Activated T-cell treated with anti-CD3 and anti-CD28 coated beads, Interleukin-2, amount 50 U/mL, for 48 hours (primary cell): ENCODE data around the gene ABCC2.
"Not testable (repeated sequence)": the region's sequence is repeated elsewhere in the genome, so short reads cannot be mapped to it uniquely, and the experiment has no call there.

Source experiments
- DNase-seq, 2 experiments: peaks; one replicate each; pipeline ENCODE4 v3.0.0-alpha.2; 2020

The ABCC2 gene

DNA sequence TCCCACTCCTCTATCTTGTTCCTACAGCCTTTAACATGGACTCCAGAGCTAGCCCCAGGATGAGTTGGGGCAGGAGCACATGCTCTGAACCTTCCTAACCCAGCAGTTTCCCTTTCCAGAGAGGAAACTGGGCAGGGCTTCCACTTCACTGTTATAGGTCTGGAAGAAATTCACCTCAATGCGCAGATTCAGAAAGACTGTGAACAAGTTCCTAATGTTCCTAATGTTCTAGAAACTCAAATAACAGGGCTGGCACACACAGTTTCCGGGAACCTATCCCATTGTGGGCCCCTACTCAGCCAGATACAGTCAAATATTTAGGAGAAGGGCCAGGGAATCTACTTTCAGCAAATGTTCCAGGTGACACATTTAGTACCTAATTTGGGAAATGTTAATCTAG is 29.7 kb downstream of the ABCC2 start:
- no peak for DNase-seq

DNA sequence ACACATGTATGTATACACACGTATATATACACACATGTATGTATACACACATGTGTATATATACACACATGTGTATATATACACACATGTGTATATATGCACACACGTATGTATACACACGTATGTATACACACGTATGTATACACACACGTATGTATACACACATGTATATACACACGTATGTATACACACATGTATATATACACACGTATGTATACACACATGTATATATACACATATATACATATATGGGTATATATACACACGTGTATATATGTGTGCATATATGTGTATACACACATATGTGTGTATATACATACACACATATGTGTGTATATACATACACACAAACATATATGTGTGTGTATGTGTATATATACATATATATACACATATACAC is 31.7 kb downstream of the ABCC2 start:
- no peak for DNase-seq

DNA sequence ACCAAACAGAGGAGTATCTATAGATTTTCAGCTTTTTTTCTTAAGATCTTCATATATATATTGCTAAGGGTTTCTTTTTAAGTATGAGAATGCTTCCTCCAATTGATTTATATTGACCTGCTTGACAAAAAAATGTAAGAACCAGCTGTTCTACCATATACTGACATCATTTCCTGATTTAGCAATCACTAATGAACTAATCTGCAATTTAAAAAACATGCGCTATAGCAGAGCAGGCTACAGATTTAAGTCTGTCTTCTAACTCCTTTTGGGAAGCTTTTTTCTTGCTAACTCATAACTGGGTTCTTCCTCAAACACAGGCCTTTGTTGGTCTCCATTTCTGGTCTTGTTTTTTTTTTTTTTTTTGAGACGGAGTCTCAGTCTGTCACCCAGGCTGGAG is 33.2 kb downstream of the ABCC2 start:
- DNase-seq, result no peak

DNA sequence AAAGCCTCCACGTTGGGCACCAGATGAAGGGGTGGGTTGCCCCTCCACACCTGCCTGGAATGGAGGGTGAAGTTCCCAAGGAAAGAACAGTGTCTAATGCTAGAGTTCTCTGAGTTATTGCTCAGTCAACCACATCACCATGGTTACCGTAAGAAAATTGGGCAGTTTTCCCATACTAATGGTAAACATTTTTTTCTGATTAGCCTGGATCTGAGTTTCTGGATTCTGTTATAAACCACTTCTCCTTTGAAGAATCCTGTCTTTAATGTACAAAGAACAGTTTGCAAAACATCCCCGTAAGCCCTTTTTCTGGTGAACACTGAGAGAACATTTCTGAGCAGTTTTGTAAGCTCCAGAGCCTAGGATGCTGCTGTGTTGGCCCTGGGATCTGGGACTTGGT is 45.5 kb downstream of the ABCC2 start:
- DNase-seq, result no peak

DNA sequence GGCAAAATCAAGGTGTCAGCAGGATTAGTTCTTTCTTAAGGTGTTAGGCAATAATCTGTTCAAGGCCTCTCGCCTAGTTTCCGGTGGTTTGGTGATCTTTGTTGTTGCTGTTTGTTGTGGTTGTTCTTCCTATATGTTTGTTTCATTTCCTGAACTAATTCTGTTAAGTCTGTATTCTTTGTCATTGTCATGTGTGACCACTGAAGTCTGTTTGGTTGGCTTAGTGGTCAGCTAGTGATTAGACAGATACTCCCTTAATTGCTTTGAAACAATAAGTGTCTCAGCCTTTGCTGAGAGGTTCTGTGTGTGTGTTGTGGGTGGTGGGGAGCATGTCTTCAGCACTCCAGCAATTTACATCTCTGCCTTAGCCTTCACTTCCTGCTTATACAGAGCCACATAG is 46.0 kb downstream of the ABCC2 start:
- no peak for DNase-seq

DNA sequence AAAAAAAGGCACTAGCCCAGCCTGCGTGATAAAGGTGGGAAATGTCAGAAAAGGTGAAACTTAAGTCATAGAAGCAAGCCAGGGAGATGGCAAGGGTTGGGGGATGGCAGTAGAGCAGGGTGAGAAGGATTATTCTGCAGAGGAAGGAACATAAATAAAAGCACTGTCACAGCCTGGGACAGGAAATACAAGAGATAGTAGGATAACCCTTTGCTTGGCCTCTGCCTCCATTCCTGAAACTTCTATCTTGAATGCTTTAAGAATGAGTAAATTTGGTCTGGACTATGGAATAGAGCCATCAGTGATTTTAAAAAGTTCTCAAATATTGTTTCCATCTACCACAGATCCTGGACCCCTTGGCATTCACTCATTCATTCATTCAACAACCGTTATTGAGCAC is 50.0 kb downstream of the ABCC2 start:
- no peak for DNase-seq

DNA sequence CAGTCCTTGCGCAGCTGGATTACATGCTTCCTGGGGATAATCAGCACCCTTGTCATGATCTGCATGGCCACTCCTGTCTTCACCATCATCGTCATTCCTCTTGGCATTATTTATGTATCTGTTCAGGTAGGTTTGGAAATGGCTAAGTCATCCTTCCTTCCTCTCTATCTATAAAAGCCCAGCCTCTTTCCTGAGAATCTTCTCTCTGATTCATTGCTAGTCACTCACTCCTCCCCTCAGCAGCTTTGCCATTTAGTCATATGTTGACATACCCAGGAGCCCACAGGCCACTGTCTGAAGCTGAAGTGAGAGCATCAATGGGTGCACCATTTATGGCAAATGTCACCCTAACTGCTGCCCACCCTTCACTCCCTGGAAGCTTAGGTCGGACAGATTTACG is 52.0 kb downstream of the ABCC2 start:
- peak in 1 of 2 experiments; percentile 24 for DNase-seq

DNA sequence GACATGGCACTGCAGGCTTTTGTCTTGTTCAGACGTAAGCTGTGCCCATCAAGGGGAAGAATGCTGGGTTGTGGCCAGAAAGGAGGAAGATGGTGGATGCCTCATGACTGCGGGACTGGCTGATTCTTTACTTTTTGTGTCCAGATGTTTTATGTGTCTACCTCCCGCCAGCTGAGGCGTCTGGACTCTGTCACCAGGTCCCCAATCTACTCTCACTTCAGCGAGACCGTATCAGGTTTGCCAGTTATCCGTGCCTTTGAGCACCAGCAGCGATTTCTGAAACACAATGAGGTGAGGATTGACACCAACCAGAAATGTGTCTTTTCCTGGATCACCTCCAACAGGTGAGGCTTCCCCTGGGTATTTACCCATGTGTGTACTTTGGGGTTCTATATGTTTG is 53.5 kb downstream of the ABCC2 start:
- no peak for DNase-seq

DNA sequence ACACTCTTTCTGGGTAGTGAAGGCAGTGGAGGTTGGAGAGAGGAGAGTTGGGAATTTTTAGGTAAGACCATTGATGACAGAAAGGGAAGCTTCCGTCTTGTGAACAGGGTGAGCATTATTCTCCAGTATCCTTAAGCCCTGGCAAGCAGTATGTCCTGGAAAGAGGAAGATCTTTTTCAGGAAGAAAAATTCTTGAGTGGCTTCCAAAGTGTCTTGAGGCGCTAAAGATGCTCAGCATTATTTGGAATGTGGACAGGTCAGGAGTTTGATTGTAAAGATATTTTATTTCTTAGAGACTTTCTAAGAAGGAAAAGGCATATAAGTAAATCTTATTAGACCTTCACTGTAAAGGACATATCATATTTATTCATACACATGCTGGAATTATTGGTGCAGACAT is 54.3 kb downstream of the ABCC2 start:
- DNase-seq, result no peak

DNA sequence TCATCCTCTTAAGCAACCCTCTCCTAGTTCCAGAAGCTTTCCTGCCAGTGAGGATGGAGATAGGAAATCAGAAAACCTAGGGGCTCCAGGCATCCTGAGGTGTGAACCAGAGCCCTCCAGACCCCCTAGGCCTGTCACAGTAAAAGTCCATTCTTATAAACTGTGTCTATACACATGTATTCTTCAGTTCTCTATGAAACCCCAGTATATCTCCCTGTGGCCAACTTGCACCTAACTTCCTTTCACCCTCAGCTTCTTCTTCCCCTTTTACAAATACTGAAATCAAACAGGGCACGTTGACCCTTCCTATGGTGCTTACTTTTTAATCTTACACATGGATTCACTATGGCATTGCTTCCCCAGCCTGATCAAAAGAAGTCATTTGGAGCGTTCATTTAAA is 58.4 kb downstream of the ABCC2 start:
- DNase-seq, result not testable (repeated sequence)

DNA sequence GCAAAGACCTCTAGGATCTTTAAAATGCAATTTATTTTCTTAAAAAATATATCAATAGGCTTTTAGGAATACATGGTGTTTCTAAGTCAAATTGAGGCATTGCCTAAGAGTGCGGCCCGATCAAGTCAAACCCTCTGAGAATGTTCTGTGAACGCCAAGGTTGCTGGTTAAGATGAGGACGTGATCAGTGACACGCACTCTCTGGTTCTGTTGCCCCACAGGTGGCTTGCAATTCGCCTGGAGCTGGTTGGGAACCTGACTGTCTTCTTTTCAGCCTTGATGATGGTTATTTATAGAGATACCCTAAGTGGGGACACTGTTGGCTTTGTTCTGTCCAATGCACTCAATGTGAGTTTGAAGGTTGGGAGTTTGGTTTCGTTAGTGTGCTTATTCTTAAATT is 59.3 kb downstream of the ABCC2 start:
- DNase-seq, result no peak

DNA sequence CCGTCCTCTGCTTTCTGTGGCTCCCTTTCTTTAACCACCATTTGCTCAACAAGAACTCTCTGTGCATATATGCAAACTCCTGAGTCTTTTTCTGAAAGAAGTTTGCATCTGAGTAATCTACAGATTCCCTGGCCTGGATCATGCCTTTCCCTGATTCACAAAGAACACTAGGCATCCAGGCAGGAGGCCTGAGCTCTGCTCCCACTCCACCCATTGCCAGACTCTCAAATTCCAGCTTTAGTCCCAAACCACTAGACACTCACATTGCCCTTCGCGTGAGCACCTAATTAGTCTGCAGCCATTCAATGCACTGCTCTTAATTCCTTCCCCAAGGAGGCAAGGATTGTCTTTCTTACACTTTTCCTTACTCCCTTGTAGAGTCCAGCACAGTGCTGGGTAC is 60.9 kb downstream of the ABCC2 start:
- DNase-seq, result no peak

DNA sequence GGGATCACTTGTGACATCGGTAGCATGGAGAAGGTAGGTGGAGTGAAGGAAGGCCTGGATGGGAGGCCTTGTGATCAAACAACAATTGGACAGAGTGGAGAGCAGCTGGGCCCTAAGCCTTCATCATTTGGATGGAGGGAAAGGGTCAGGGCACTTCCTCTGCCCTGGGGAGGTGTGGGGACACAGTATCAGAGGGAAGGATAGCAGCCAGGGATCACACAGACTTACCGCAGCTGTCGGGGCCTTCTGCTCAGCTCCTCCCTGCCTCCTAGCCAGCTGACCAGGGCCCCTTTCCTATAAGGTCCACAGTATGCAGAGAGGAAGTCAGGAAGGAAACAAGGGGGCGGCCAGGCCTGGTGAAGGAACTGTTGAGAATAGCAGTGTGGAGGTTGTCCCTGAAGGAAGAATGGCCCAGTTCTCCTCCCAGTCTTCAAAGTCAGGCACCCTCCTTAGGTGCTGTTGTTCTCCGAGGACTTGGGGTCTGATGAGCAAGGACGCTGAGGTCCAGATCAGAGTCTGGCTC is 62.1 kb downstream of the ABCC2 start:
- DNase-seq, result no peak

DNA sequence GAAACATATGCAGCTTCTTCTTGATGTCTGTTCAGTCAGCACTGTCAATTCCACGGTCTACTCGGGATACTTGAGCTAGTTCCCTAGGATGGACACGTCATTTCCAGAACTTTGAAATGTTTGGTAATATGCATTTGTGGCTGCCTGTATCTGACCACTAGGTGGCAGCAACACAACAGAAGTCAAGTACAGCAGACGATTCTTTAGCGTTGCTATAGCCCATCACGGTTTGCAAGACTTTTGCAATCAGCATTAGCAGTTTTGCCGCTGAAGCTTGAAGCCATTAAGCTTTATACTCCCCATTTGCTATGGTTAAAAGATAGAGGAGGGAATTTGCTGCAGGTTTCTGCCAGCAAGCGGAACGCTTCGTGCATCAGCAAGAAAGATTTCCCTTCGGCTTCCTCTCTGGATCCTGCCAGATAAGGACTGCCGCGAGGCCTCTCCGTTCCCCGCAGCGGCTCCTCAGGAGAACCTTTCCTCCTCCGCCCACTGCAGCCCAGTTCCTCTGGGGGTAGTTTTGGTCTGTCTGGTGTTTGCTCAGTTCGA is 63.5 kb downstream of the ABCC2 start:
- DNase-seq, result peak; percentile 72 to 73

DNA sequence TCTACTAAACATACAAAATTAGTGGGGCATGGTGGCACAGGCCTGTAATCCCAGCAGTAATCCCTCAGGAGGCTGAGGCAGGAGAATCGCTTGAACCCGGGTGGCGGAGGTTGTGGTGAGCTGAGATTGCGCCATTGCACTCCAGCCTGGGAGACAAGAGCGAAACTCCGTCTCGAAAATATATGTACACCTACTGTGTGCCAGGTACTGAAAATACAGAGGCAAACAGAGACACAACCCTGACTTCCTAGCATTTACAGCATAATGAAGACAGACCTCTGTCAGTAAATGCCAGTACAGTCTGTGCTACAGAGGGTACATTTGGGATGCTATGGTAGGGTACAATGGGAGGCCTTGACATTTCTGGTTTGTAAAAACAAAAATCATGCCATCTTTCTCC is 66.6 kb downstream of the ABCC2 start:
- DNase-seq, result no peak

DNA sequence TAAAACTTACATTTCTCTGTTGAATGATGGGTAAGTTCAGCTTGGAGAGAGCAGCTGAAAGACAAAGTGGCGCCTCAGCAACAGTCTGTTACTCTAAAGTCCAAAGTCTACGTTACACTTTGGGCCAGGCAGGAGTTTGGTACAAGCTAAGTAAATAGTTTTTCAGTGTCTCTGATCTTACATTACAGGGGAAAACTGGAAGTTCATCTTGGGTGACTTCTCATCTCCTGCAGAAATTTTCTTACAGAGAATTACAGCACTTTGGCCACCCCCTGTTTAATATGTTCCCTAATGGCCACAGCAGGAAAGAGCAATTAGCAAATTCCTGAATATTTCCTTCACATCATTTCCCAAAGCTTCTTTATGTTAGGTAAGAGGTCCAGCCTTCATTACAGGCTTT is 67.1 kb downstream of the ABCC2 start:
- no peak for DNase-seq

DNA sequence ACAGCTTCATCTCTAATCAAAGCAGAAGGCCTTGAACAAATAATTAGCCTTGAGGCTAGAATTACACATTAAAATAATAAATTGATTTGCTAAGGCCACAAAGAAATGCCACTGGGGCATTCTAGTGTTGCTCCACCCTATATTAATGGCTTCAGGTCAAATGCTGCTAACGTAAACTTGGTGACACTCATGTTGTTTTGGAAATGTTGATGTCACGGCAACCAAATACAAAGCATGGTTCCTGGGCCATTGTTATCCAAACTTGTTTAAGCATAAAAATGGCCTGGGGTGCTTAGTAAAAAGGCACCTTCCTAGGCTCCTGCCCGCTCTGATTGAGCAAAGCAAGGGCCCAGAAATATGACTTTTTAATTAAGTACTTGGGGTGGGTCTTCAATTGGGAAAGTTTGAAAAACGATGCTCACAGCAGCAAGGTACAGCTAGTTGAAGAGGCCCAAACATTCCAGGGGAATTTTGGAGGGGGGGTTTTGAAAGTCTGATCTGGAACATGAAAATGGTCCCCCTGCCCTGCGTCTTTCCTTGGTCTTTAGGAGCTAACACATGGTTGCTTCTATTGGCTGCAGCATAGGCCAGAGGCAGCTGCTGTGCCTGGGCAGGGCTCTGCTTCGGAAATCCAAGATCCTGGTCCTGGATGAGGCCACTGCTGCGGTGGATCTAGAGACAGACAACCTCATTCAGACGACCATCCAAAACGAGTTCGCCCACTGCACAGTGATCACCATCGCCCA is 67.8 kb downstream of the ABCC2 start:
- DNase-seq, result no peak

DNA sequence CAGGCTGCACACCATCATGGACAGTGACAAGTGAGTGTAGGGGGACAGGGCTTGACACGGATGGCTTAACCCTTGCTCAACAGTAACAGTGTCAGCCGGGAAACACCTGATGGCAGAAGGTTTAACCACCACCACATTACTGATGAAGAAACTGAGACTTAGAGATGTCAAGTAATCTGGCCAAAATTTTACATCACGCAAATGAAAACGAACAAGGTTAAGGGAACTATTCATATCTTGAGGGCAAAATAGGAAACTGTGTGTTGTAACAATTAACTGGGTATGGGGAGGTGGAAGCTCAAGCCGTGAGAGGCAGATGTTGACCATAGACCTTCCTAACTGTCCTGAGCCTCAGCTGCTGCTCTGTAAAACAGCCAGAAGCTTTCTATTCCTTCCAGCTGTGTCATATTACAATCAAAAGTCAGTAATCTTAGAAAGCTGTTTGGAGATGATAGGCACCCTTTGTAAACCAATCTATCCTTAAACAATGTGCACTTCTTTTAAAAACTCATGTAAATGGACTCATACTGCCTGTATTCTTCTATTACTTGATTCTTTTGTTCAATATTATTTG is 68.4 kb downstream of the ABCC2 start:
- DNase-seq, result no peak

DNA sequence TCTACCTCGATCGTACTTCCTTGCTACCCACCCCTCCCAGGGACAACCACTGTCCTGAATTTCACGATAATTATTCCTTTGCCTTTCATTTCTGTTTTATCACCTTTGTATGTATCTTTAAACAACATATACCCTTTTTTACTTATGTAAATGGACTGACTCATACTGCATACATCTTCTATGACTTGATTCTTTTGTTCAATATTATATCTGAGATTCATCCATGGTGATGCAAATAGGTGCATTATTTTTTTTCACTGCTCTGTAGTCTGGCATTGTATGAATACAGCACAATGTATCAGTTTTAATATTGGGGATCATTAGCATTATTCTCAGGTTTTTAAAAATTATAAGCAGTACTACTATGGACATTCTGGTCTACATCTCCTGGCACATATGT is 69.4 kb downstream of the ABCC2 start:
- DNase-seq, result no peak

DNA sequence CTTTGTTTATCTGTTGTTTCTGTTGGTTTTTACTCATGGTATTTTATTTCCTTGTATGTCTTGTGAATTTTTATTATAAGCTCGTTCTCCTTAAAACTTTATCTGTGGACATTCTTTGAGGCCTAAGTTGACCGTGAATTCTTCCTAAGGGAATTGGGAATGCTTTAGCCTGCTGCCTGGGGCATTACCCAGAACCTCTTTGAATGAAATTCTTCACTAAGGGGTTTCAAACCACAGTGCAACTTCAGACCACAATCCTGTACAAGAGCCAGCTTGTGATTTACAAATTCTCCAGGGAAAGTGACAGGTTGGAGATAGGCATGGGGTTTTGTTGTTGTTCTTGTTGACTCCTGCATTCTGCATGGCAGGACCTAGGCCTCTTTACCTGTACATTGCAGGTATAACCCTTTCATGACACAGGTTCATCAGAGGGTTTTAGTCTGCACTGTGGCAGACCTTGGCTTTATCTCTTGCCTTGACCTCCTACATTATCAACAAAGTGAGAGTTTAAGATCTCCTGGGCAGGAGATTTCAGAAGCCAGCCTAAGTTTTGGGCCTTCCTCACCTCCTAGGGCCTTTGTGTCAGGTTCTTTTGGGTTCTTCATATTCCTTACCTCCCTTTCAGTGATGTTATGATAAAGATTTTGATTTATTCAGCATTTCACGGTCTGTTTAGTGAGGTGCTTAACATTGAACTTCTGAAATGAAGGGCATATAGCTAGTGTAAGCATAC is 70.2 kb downstream of the ABCC2 start:
- DNase-seq, result no peak

DNA sequence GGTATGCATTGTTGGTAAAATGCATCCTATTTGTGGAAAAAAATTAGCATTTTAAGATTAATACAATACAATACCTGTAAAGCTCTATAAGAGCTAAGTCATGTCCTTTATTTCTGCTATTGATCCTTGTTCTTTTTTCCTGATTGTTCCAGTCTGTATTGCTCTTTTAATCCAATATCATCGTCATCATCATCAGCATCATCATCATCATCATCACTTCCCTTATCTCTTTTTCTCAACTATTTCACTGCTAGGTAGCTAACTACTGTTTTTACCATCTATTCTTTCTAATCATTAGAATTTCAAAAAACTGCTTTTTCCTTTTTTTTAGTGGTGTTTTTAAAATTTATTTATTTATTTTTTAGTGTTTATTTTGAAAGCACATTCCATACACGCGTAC is 71.2 kb downstream of the ABCC2 start:
- no peak for DNase-seq

DNA sequence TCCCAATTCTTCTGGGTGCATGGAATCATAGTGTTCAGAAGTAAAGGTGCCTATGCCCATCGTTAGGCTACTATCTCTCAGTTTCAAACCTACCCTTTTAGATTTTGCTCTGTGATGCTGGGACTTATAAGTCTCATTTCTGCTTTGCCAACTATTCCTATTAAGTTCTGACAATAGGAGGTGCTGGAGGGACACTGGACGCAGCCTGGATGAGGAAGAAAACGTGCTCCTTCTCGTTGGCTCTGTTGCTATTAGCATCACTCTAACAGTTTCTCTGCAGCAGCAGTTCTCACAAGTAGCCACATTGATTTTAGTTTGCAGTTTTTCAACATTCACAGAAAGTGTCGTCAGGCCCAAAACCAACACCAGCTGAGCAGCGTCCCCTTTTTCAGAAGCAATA is 72.4 kb downstream of the ABCC2 start:
- no peak for DNase-seq

DNA sequence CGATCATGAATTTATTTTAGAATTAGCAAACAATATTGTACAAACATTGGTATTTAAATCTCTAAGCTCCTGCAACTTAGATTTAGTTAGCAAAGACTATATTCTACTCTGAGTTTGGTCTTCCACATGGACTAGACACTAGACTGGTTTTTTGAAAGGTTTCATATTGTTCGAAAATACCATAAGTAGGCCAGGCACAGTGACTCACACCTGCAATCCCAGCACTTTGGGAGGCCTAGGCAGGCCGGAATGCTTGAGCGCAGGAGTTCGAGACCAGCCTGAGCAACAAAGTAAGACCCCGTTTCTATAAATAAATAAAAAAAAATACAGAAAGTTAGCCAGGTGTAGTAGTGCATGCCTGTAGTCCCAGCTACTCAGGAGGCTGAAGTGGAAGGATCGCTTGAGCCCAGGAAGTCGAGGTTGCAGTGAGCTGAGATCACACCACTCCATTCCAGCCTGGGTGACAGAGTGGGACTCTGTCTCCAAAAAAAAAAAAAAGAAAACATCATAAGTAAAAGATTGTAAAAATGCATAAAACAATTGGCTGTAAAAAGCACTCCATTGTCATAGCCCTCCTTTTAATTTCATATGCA is 73.1 kb downstream of the ABCC2 start:
- DNase-seq, result no peak

DNA sequence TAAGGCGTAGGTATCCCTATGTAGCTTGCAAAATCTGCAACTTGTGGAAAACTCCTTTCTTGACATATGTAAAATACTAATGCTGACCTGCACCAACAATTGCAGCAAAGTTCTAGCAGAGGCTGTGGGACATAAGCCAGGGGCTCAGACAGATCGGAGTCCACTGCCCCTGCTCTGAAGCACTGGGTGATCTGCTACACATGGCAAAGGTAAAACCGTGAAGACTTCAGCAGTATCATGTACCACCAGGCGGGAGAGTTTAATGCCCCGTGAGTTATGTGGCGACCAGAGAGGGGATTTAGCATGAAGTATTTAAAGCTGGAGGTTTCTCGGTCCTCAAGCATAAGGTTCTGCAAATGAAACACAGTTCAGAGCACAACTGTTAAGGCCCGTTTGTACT is 76.4 kb downstream of the ABCC2 start:
- DNase-seq, result no peak
